A549 (cell line): ENCODE results near the gene ACKR2. TPM values are rescaled to one million over a fixed set of nuclear protein-coding genes. Genes with fewer than 3 reads are reported as not detected.

Source experiments
- ATAC-seq, 2 experiments: fragments of 200-7000 bp in 1 of 2; fragments of >200 bp in 1 of 2; cut with Nextera tagmentation in 1 of 2; cut with Tn5 transposase in 1 of 2; 3 replicates each; pipeline versions ENCODE4 v1.8.0 to v1.9.1; 2018 to 2020; ENCODE audit warnings: mild to moderate bottlenecking in 1 of 2, moderate library complexity in 1 of 2
- CTCF ChIA-PET: fragments of 300-600 bp; sonication (Branson Sonifier 250); formaldehyde crosslinking; extraction: SDS; loops from one replicate; lab custom pipeline; 2021; ENCODE audit warnings: antibody characterized with exemption, inconsistent platforms; lab: Yijun Ruan, JAX
- POLR2A ChIA-PET: fragments of 350-600 bp; formaldehyde crosslinking; extraction: SDS; loops from one replicate; lab custom pipeline; 2021; ENCODE audit warnings: antibody characterized with exemption, inconsistent platforms; lab: Yijun Ruan, JAX
- DNase-seq, 2 experiments: peaks; one replicate each; pipeline versions ENCODE4 v3.0.0 to v3.0.0-alpha.2; 2011 to 2016; ENCODE audit warnings: low read depth in 1 of 2, low spot score in 1 of 2
- FAIRE-seq: peaks from 2 replicates; lab custom pipeline; 2011; peaks lifted over from hg19 to GRCh38; lab: Jason Lieb, UNC
- H3K27ac ChIP-seq, 2 experiments: fragments of >200 bp; sonication (Bioruptor Twin); formaldehyde crosslinking; 3 replicates each; pipeline ENCODE4 v1.5.1; 2016 to 2017
- H3K4me1 ChIP-seq: fragments of >200 bp; sonication (Bioruptor Twin); formaldehyde crosslinking; 3 replicates; pipeline ENCODE4 v1.6.1; 2016
- H3K4me2 ChIP-seq: fragments of >200 bp; sonication (Bioruptor Twin); formaldehyde crosslinking; 3 replicates; pipeline ENCODE4 v1.6.1; 2016
- H3K4me3 ChIP-seq: fragments of >200 bp; sonication (Bioruptor Twin); formaldehyde crosslinking; 3 replicates; pipeline ENCODE4 v1.5.1; 2016
- H3K9me3 ChIP-seq: fragments of >200 bp; sonication (Bioruptor Twin); formaldehyde crosslinking; 3 replicates; pipeline ENCODE4 v1.6.1; 2016
- BCL3 ChIP-seq: fragments of >200 bp; sonication (Bioruptor Twin); formaldehyde crosslinking; IDR thresholded peaks from 3 replicates; pipeline ENCODE4 v1.6.1; 2016
- CBX2 ChIP-seq: fragments of 200-600 bp; sonication (generic); IDR thresholded peaks from 2 replicates; pipeline ENCODE4 v1.6.1; 2016; ENCODE audit warnings: low read depth, mild to moderate bottlenecking, borderline replicate concordance
- CTCF ChIP-seq: fragments of >200 bp; sonication (Bioruptor Twin); formaldehyde crosslinking; IDR thresholded peaks from 3 replicates; pipeline ENCODE4 v1.5.1; 2016
- EP300 ChIP-seq, 2 experiments: fragments of >200 bp; sonication (Bioruptor Twin); formaldehyde crosslinking; IDR thresholded peaks; 2 replicates in 1 of 2; 3 replicates in 1 of 2; pipeline ENCODE4 v1.6.1; 2016 to 2017
- ESRRA ChIP-seq: fragments of 150-350 bp; IDR thresholded peaks from 2 replicates; pipeline ENCODE4 v1.6.1; 2014; ENCODE audit warnings: mild to moderate bottlenecking, low read length, borderline replicate concordance
- HMGXB4 ChIP-seq: fragments of 250-450 bp; sonication (Bioruptor Pico); IDR thresholded peaks from 2 replicates; pipeline ENCODE4 v1.5.0; 2021; ENCODE audit warnings: mild to moderate bottlenecking, moderate library complexity, borderline replicate concordance
- JUNB ChIP-seq: fragments of >200 bp; sonication (Bioruptor Twin); formaldehyde crosslinking; IDR thresholded peaks from 2 replicates; pipeline ENCODE4 v1.6.1; 2016
- MAZ ChIP-seq: fragments of 150-350 bp; IDR thresholded peaks from 2 replicates; pipeline ENCODE4 v1.6.1; 2014; ENCODE audit warnings: antibody characterized with exemption, low read depth, low read length, borderline replicate concordance
- MYC ChIP-seq: IDR thresholded peaks from 2 replicates; pipeline ENCODE4 v1.6.1; 2012; ENCODE audit warnings: mild to moderate bottlenecking, inconsistent platforms, low read length, improper control_type of control experiment, borderline replicate concordance
- NFE2L2 ChIP-seq: fragments of 150-350 bp; conservative IDR thresholded peaks from 2 replicates; pipeline ENCODE4 v1.6.1; 2014; ENCODE audit warnings: low read length
- NR3C1 ChIP-seq: fragments of >200 bp; sonication (Bioruptor Twin); formaldehyde crosslinking; IDR thresholded peaks from 3 replicates; pipeline ENCODE4 v1.6.1; 2017
- PBX3 ChIP-seq: IDR thresholded peaks from 2 replicates; pipeline ENCODE4 v1.6.1; 2012
- PHF8 ChIP-seq: fragments of 200-600 bp; sonication (generic); IDR thresholded peaks from 2 replicates; pipeline ENCODE4 v1.6.1; 2016; ENCODE audit warnings: low read depth, mild to moderate bottlenecking, antibody characterized with exemption, moderate library complexity, borderline replicate concordance
- RAD21 ChIP-seq, 2 experiments: fragments of >200 bp in 1 of 2; sonication (Bioruptor Twin) in 1 of 2; formaldehyde crosslinking in 1 of 2; IDR thresholded peaks in 1 of 2; conservative IDR thresholded peaks in 1 of 2; 2 replicates in 1 of 2; 3 replicates in 1 of 2; pipeline ENCODE4 v1.6.1; 2012 to 2018; ENCODE audit warnings: inconsistent platforms in 1 of 2
- RCOR1 ChIP-seq: fragments of 150-350 bp; IDR thresholded peaks from 2 replicates; pipeline ENCODE4 v1.6.1; 2014; ENCODE audit warnings: antibody characterized with exemption, low read length, low read depth
- REST ChIP-seq: fragments of 200-600 bp; sonication (generic); IDR thresholded peaks from 2 replicates; pipeline ENCODE4 v1.6.1; 2016; ENCODE audit warnings: antibody characterized with exemption, mild to moderate bottlenecking, moderate library complexity
- SMC3 ChIP-seq: fragments of >200 bp; sonication (Bioruptor Twin); formaldehyde crosslinking; IDR thresholded peaks from 3 replicates; pipeline ENCODE4 v1.6.1; 2018; ENCODE audit warnings: inconsistent platforms
- WGBS: methylation state at CpG from one replicate; pipeline ENCODE4 v1.1.6; 2017; ENCODE audit errors: missing lambda C conversion rate; 5-methylcytosine and 5-hydroxymethylcytosine counted together
- polyA plus RNA-seq, 4 experiments: library from polyadenylated mRNA; depleted of rRNA in 3 of 4; stranded (reverse); fragments of >200 nt; fragmentation: RNase III in 1 of 4; extraction: RNeasy Plus Mini Kit Qiagen cat#74134 plus additional on column Dnase treatment in 1 of 4; gene quantifications; 2 replicates in 3 of 4; 3 replicates in 1 of 4; pipeline ENCODE4 v1.2.3, GENCODE V29; 2011 to 2017

ACKR2 gene
- polyA plus RNA-seq, 2 of the 4 experiments (the other 2 are of a cell fraction), result 0.06 TPM; not detected in 1

- POLR2A ChIA-PET, result no interaction called here
- CTCF ChIA-PET, result no interaction called here
- 100% methylated on average over 2 of the region's 2 CpGs for WGBS
Measured at GRCh38 chr3:42786631-42787030, 22.6 kb upstream of the ACKR2 start.

GRCh38 chr3:42790714-42791229 is 18.5 kb upstream of the ACKR2 start:
- H3K27ac ChIP-seq, result no peak overlapping the region
- WGBS, result 65% methylated on average over 6 of the region's 6 CpGs
- ChIA-PET POLR2A (no interaction called here), CTCF (interaction anchor here (0.6 to 1.5 kb wide), 2 partner anchors 11 to 40 kb away, joined by 3 to 4 read pairs; no protein-coding TSS in a partner anchor)
- no peaks in the 10 kb centered on the region for H3K4me1 ChIP-seq
- H3K9me3 ChIP-seq, result no peaks in the 10 kb centered on the region
- no peak overlapping the region for H3K4me2 ChIP-seq
- DNase-seq, result no peak
- H3K4me3 ChIP-seq, result no peak overlapping the region
- TF ChIP-seq SMC3 (no peak), NR3C1 (no peak)
- FAIRE-seq, result no peak
- ATAC-seq, result no peak

More at GRCh38 chr3:42786631-42787030, 22.6 kb upstream of the ACKR2 start:
- no peak for ATAC-seq
- H3K4me3 ChIP-seq, result no peak overlapping the region
- no peak for DNase-seq
- TF ChIP-seq MAZ, result no peak
- no peak for TF ChIP-seq JUNB
- no peak for FAIRE-seq
- no peak overlapping the region for H3K27ac ChIP-seq
- no peak overlapping the region for H3K4me2 ChIP-seq
- H3K4me1 ChIP-seq, result no peaks in the 10 kb centered on the region
- H3K9me3 ChIP-seq, result no peaks in the 10 kb centered on the region

GRCh38 chr3:42795621-42796181 is 13.5 kb upstream of the ACKR2 start:
- DNase-seq (no peak), FAIRE-seq (no peak)
- POLR2A ChIA-PET, result no interaction called here

More at GRCh38 chr3:42795621-42796181, 13.5 kb upstream of the ACKR2 start:
- ATAC-seq, result no peak
- Histone ChIP-seq H3K4me1 (no peaks in the 10 kb centered on the region), H3K4me2 (no peak overlapping the region), H3K9me3 (no peaks in the 10 kb centered on the region), H3K4me3 (no peak overlapping the region), H3K27ac (no peak overlapping the region)
- WGBS, result 93% methylated on average over 2 of the region's 2 CpGs
- CTCF ChIA-PET, result interaction anchor here (0.8 to 1.9 kb wide), 4 partner anchors 14 to 44 kb away, joined by 3 to 5 read pairs (median 4); no protein-coding TSS in a partner anchor
- no peak for TF ChIP-seq MYC
- TF ChIP-seq EP300 (IDR thresholded peaks at IDR 0.05), result no peak
- no peak for TF ChIP-seq BCL3
- no peak for TF ChIP-seq RCOR1
- no peak for TF ChIP-seq ESRRA
- no peak for TF ChIP-seq RAD21 (conservative IDR thresholded peaks at IDR 0.05 in 1 of 2, IDR thresholded peaks at IDR 0.05 in 1 of 2)
- TF ChIP-seq CTCF, result no peak
- TF ChIP-seq HMGXB4 (CRISPR knock-in tag), result no peak
- TF ChIP-seq PBX3, result no peak
- TF ChIP-seq REST, result no peak
- no peak for TF ChIP-seq SMC3
- no peak for TF ChIP-seq CBX2
- no peak for TF ChIP-seq PHF8
- no peak for TF ChIP-seq NFE2L2
